ENCODE results near the gene HRH1.

- TF ChIP-seq CTCF (IDR thresholded peaks at IDR 0.05) = no peak
- no peak for TF ChIP-seq POLR2A (IDR thresholded peaks at IDR 0.05)
Measured at GRCh38 chr3:11291808-11292207, 137.5 kb downstream of the HRH1 start.

All from adrenal gland (tissue), 5 donors.